HAP-1 (cell line): Measurements from ENCODE around the gene PFKFB2.

Source experiments
- DNase-seq, 2 experiments: peaks; one replicate each; pipeline ENCODE4 v3.0.0-alpha.2; 2016 to 2020; ENCODE audit warnings: low spot score in 2 of 2
- H3K27me3 ChIP-seq: fragments of 250-450 bp; sonication (Bioruptor Pico); 2 replicates; pipeline ENCODE4 v1.5.1; 2020; ENCODE audit warnings: low read depth, mild to moderate bottlenecking, moderate library complexity
- H3K36me3 ChIP-seq: fragments of 250-450 bp; sonication (Bioruptor Pico); replicated peaks from 2 replicates; pipeline ENCODE4 v1.5.1; 2020; ENCODE audit warnings: mild to moderate bottlenecking
- H3K4me1 ChIP-seq: fragments of 250-450 bp; sonication (Bioruptor Pico); 2 replicates; pipeline ENCODE4 v1.5.1; 2020; ENCODE audit warnings: mild to moderate bottlenecking
- H3K4me3 ChIP-seq: fragments of 250-450 bp; sonication (Bioruptor Pico); 2 replicates; pipeline ENCODE4 v1.5.1; 2020; ENCODE audit warnings: mild to moderate bottlenecking, moderate library complexity
- H3K9me3 ChIP-seq: fragments of 250-450 bp; sonication (Bioruptor Pico); 2 replicates; pipeline ENCODE4 v1.5.1; 2020; ENCODE audit warnings: mild to moderate bottlenecking, moderate library complexity
- in situ Hi-C: fragments of 300-500 bp; cut with MboI; formaldehyde crosslinking; loops from 3 replicates; pipeline ENCODE4 v1.14.3; 2020; ENCODE audit warnings: low sequenced_read_pairs, inconsistent platforms, mixed read lengths

The PFKFB2 gene

DNA sequence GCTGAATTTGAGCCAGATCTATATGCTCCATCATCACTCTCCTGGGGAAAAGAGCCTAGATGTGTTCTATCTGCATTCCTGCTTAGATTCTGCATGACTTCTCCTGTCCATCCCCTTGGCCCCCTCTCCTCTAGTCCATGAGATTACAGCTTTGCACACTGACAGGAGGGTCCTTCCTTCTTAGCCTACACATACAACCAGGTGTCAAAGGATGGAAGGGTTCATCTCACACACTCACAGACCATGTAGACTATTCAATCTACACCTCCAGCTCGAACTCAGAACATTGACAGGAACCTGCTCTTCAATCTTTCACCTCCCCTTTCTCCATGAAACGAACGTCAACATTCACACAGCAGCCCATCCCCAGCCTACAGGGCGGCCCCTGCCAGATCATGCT, 34.4 kb upstream of the PFKFB2 start:
- H3K4me1 ChIP-seq, result no peaks in the 10 kb centered on the region
- no peaks in the 10 kb centered on the region for H3K36me3 ChIP-seq
- in situ Hi-C loops, result no loop called here
- H3K9me3 ChIP-seq, result no peaks in the 10 kb centered on the region
- no peak overlapping the region for H3K4me3 ChIP-seq
- no peaks in the 10 kb centered on the region for H3K27me3 ChIP-seq
- DNase-seq, result no peak

DNA sequence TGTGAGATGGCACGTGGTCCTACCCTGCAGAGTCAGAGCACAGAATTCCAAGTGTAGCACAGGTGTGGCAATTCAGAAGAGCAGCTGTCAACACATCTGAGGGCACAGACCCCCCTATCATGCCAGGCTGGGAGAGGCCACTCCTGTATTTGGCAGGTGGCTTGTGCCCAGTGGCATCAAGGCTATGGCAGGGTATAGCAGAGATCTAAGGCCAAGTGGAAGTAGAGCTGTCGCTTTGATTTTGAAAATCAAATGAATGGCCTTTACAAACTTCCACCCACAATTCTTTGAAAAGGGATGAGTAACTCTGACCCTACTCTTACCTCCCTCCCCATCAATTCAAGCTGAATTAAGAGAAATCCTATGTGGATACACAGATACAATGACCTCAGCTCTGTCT, 33.9 kb upstream of the PFKFB2 start:
- H3K27me3 ChIP-seq, result no peaks in the 10 kb centered on the region
- in situ Hi-C loops, result no loop called here
- no peaks in the 10 kb centered on the region for H3K36me3 ChIP-seq
- no peaks in the 10 kb centered on the region for H3K4me1 ChIP-seq
- no peak for DNase-seq
- H3K9me3 ChIP-seq, result no peaks in the 10 kb centered on the region
- no peak overlapping the region for H3K4me3 ChIP-seq

DNA sequence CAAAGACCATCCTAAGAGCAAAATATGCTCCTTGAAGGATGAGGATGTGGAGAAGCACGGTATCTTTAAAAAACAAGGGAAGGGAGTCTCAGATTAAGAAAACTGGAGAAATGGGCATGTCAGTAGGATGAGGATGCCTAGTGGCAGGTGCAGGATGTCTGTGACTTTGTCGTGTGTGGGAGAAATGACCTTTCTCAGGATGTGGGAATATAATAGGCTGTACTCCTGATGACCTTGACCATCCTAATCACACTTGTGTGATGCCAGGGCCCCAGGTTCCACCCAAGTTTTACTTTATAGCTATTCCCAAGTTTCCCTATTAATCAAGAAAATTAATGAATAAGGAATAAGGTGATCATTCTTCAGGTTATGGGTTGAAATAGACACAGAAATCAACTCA, 33.4 kb upstream of the PFKFB2 start:
- Histone ChIP-seq H3K9me3 (no peaks in the 10 kb centered on the region), H3K27me3 (no peaks in the 10 kb centered on the region), H3K36me3 (no peaks in the 10 kb centered on the region), H3K4me1 (no peaks in the 10 kb centered on the region), H3K4me3 (no peak overlapping the region)
- in situ Hi-C loops, result no loop called here
- no peak for DNase-seq

DNA sequence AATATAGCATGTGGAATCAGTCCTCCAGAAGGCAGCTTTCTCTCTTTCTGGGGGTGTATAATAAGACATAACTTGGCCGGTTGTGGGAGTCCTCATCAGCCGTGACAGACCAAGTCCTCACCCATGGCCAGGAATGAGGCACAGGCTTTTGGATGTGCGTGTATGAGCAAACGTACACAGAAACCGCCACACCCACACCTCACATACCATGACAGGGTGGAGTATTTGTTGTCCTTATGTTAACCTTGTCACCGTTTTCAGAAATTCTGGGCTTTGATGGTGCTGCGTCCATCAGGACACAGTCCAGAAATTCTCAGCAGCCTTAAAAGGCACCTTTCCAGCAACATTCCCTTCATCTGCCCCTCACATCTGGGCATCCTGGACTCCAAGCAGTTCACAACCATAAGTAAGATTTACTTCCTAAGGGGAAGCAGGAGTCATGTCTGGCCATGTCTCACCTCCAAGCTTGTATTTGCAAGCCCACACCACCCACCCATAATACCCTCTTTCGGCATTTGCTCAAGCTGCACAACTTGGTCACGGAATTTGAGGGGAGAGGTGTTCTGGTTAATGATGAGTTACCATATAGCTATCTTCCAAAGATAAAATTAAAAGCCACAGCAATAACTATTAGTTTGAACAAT, 32.9 kb upstream of the PFKFB2 start:
- H3K4me1 ChIP-seq, result no peaks in the 10 kb centered on the region
- no peaks in the 10 kb centered on the region for H3K36me3 ChIP-seq
- no peak overlapping the region for H3K4me3 ChIP-seq
- DNase-seq, result no peak
- in situ Hi-C loops, result no loop called here
- no peaks in the 10 kb centered on the region for H3K27me3 ChIP-seq
- no peaks in the 10 kb centered on the region for H3K9me3 ChIP-seq

DNA sequence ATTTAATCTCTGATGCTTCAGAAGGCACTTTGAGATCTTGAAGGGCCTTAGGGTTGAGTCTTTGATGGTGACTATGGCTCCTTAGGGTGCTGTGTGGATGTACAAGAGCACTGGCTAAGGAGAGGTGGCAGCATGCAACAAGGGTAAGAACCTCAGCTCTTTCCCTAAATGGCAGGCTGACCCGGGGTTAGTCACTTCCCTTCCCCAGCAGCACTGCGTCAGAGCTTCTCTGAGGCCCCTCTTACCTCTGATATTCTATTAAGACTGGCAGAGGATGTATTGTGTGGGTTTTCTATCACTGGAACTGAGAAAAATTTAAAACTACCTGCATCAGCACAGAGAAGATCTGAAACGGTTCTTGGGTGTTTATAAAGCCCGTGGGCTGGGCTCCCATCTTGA, 32.4 kb upstream of the PFKFB2 start:
- no peaks in the 10 kb centered on the region for H3K4me1 ChIP-seq
- no peak for DNase-seq
- no peak overlapping the region for H3K4me3 ChIP-seq
- H3K36me3 ChIP-seq, result no peaks in the 10 kb centered on the region
- H3K27me3 ChIP-seq, result no peaks in the 10 kb centered on the region
- in situ Hi-C loops, result no loop called here
- no peaks in the 10 kb centered on the region for H3K9me3 ChIP-seq

DNA sequence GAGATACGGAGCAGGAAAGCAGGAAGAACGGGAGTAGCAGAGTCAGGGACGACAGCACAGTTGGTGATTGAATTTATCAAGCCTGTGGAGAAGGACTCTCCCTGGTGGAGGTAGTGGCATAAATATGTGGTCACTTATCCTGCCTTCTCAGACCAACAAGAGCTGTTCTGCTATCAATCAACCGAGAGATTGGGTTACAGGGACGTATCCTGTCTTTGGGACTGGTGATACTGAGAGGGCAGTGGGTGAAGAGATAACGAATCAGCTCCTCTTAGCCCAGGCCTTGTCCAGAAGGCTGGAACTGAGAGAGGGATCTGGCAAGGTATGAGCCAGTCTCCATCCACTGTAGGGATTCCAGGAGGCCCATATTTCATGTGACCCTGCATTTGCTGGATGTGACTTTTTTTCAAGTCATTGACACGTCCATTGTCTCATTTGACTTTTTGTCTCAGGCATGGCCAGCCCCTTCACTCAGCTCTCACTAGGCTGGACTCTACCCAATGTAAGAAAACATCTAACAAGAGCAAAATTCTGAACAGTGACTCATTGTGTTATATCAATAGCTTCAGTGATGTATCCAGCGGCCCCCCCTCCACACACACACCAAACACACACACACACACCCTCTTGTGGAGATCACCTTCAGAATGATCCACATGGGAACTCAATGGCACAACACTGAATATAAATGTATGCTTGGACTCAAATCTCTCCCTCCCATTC, 31.8 kb upstream of the PFKFB2 start:
- DNase-seq, result no peak
- Histone ChIP-seq H3K4me1 (no peaks in the 10 kb centered on the region), H3K36me3 (no peaks in the 10 kb centered on the region), H3K4me3 (no peak overlapping the region), H3K27me3 (no peaks in the 10 kb centered on the region; the same call in 1 of the 2 replicates), H3K9me3 (no peaks in the 10 kb centered on the region)
- in situ Hi-C loops, result no loop called here

DNA sequence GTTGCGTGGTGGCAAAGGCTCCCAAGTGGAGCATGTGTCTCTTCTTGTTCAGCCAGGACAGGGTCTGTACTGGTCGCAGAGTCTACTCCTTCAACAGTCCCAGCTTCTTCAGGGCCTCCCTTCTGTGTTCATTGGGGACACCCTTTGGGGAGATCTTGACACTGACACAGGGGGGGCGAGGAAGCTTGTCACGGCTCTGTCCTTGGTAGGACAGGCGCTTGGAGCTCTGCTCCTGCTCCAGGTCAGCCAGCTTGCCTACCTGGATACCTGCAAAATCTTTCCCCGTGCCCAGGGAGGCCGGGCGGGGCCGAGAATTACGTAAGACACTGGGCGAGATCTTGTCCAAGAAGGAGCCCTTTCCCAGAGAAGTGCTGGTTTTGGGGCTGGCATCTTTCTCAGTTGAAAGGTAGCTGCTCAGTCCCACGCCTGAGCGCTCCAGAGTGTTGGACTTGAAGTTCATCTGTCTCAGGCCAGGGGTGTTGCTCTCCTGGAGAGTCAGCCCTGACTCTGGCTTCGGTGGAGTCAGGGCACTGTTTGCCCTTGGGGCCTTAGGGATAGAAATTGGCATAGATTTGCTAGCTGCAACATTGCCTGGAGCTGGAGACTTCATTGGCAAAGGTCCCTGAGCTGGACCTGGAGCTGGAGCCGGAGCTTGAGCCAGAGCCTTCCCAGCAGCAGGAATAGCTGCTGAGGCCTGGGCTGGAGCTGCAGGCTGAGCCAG, 31.0 kb upstream of the PFKFB2 start:
- Histone ChIP-seq H3K9me3 (no peaks in the 10 kb centered on the region), H3K36me3 (no peaks in the 10 kb centered on the region), H3K4me3 (no peak overlapping the region), H3K27me3 (no peaks in the 10 kb centered on the region; the same call in 1 of the 2 replicates), H3K4me1 (no peaks in the 10 kb centered on the region)
- DNase-seq, result no peak
- in situ Hi-C loops, result no loop called here

DNA sequence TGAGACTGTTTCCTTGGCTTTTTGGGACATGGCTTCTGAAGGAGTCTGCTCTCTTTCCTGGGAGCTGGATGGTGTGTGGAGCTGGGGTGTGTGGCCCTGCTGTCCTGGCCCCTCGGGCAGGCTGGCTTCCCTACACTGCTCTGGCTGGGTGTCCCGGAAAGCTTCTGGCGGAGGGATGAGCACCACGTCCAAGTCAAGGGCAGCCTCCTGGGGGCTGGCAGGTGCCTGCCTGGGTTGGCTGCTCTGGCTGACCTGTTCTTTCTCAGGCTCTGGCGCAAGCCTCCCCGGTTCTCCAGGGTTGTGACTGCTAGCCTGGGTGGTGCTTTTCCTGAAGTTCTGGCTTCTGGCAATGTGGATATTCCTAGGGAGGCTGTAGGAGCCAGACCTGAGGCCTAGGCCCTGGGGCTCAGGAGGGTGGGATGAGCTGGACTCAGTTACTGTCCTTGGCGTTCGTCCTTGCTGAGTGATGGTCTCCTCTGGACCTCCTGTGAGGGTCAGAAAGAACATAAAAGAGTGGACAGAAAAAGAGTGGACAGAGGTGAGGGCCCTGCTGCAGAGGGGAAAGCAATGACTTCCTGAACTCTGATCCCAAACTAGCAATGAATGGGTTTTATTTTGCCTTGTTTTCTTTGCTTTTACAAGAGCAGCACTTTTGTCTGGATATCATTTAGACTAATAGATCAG, 29.9 kb upstream of the PFKFB2 start:
- Histone ChIP-seq H3K4me3 (no peak overlapping the region), H3K36me3 (no peaks in the 10 kb centered on the region), H3K9me3 (no peaks in the 10 kb centered on the region), H3K27me3 (peaks cover 4% of the 10 kb centered on the region; the same call in 1 of the 2 replicates), H3K4me1 (no peaks in the 10 kb centered on the region)
- no peak for DNase-seq
- in situ Hi-C loops, result no loop called here

DNA sequence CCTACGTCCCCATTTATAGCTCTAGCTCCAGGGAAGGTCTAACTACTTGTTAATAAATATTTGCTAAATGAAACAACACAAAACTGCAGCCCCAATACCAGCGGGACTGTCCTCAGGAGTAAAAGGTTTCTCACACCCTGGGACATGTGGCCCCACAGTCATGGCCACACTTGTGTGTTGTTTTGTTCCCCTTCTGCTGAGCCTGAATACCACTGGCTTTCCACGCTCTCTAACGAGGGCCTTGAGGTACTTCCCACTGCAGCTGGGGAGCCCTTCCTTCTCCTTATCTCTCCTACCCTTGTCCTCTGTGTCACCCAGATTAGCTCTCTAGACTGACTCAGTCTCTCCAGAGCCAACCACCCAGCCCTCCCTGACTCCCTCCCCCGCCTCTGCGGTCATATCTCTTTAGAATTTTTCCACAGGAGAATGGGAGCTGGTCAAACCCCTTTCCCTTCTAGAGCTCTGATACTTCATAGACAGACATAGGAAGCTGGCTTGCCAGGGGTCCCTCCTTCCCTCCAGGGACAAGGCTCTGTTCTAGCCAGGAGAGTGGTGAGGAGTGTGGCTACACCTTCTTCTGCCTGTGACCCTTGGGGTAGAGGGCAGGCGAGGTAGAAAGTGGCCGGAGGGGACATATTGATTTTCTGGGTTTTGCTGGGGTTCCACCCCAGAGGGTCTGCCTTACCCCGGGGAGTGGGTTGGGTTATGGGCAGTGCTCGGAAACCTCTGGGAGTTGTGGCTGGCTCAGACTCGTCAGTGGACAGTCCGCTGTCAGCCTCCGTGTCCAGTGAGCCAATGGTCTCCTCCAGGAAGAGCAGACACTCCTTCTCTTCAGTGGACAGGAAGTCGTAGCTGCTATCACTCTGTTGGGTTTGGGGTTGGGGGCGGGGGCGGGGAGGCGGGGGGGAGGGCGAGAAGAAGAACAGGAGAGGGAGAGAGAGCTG, 28.6 kb upstream of the PFKFB2 start:
- in situ Hi-C loops, result no loop called here
- no peaks in the 10 kb centered on the region for H3K4me1 ChIP-seq
- peaks cover 7% of the 10 kb centered on the region for H3K27me3 ChIP-seq
- no peak for DNase-seq
- H3K9me3 ChIP-seq, result no peaks in the 10 kb centered on the region
- H3K36me3 ChIP-seq, result no peaks in the 10 kb centered on the region
- no peak overlapping the region for H3K4me3 ChIP-seq

DNA sequence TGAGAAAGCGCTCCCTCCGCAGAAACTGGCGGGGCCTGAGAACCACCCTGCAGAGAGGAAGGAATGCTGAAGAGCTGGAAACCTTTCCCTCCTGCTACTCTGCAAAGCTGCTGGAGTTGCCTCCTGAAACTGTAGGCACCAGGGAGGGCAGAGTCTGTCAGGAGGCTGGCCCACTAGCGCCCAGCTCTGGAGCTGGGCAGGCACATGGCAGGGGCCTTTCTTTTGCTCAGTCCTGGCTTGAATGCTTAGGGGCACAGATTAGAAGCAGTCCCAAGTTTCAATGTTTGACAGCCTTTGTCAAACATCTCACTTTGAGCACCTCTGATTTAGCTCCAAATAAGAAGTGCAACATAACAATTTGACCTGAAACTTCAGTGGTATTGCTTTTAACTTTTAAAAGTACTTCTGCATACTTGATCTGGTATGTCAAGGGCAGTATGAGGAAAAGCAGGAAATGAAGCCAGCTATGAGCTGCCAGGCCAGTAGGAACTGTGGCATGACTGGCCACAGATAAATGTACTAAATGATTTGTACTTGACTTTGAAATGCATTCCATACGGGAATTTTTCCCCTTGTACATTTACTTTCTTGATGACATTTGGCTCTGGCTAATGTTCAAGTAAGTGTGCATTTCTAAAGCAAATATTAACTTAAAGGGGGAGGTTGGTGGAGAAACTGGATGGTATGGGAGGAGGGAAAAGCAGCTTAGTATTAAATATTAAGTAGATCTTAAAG, 27.8 kb upstream of the PFKFB2 start:
- no peak for DNase-seq
- H3K4me1 ChIP-seq, result no peaks in the 10 kb centered on the region
- no peaks in the 10 kb centered on the region for H3K9me3 ChIP-seq
- in situ Hi-C loops, result no loop called here
- H3K27me3 ChIP-seq, result peaks cover 13% of the 10 kb centered on the region
- H3K36me3 ChIP-seq, result no peaks in the 10 kb centered on the region
- H3K4me3 ChIP-seq, result no peak overlapping the region

DNA sequence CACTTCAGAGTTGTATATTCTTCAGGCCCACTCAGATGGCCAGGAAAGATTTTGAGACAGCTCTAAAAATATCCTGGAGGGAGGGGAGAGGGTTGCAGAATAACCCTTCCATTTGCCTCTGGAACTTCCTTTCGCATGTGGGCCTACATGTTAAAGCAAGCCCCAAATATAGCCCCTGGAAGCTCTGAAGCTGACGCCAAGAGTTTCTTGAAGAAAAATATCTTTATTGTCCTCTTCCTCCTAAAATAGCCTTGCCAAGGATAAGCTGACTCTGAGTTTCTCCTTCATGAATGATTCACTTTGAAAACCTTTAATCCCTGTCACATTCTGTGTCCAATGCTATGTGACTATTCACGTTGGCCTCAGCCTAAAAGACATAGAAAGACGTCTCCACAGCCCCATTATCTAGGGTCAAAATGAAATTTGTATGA, 27.0 kb upstream of the PFKFB2 start:
- in situ Hi-C loops, result no loop called here
- no peaks in the 10 kb centered on the region for H3K4me1 ChIP-seq
- no peaks in the 10 kb centered on the region for H3K36me3 ChIP-seq
- no peaks in the 10 kb centered on the region for H3K9me3 ChIP-seq
- DNase-seq, result no peak
- H3K4me3 ChIP-seq, result no peak overlapping the region
- peaks cover 14% of the 10 kb centered on the region for H3K27me3 ChIP-seq

DNA sequence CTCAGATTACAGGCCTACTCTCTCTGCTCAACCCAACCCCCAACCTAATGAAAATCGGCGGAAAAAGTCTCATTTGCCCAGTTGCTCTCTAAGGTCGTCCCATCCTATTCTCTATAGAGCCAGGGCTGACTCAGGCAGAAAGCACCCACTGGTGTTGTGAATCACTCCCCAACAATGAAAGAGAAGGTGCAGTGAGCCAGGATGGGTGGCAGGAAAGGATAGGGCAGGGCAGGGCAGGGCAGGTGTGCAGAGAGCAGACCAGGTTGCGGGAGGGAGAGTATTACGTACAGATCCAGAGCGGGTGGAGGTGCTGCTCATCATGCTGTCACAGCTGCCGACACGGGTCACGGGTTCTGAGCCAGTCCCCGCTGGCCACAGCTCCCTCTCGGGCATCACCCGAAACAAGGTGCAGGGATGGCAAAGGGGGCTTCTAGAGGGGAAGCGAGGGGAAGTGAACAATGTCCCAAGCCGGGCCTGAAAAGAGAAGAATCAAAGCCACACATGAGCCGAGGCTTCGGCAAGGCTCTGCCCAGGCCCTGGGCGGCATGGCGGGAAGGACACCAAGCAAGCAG, 25.8 kb upstream of the PFKFB2 start:
- no peak for DNase-seq
- no peaks in the 10 kb centered on the region for H3K36me3 ChIP-seq
- in situ Hi-C loops, result no loop called here
- H3K4me1 ChIP-seq, result no peaks in the 10 kb centered on the region
- H3K4me3 ChIP-seq, result no peak overlapping the region
- no peaks in the 10 kb centered on the region for H3K9me3 ChIP-seq
- peaks cover 16% of the 10 kb centered on the region for H3K27me3 ChIP-seq
